Activated CD8-positive, alpha-beta memory T cell treated with anti-CD3 and anti-CD28 coated beads for 48 hours (primary cell): ENCODE measurements around the gene CACNA1F.

Experiments used
- DNase-seq, 3 experiments: peaks; one replicate each; pipeline ENCODE4 v3.0.0-alpha.2; 2020; ENCODE audit warnings: low read depth in 2 of 3, low spot score in 2 of 3

The CACNA1F gene

GRCh38 chrX:49257846-49258748 lies 25.0 kb upstream of the CACNA1F start:
- no peak for DNase-seq

DNA sequence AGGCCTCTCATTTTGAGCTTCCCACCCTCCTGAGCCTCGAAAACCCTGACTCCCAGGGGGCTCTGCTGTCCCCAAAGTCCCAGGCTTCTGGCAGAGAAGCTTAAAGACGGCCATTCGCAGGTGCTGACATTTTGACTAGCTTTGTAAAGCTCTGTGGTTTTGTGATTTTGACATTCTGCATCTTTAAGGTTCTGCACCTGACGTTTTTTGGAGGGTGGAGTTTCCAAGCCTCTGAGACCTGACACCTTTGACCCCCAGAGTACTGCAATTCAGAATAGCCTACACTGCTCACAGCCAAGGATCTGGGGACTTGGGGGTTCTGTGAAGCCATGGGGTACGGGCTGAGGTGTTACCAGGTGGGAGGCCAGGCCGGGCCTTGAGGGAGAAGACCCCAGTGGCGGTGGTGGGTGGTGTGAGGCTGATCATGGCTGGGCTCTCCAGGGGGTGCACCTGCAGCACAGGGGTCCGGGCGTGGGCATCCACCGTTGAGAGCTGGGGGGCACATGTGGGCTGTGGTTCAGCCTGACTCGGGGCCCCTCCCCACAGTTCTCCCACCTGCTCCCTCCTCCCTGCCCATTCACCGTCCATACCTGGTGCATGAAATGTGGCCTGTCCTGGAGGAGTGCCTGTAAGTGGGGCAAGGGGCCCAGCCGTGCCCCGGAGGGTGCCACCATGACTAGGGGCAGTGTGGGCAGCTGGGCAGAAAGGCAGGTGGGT lies 24.1 kb upstream of the CACNA1F start:
- DNase-seq = no peak

DNA sequence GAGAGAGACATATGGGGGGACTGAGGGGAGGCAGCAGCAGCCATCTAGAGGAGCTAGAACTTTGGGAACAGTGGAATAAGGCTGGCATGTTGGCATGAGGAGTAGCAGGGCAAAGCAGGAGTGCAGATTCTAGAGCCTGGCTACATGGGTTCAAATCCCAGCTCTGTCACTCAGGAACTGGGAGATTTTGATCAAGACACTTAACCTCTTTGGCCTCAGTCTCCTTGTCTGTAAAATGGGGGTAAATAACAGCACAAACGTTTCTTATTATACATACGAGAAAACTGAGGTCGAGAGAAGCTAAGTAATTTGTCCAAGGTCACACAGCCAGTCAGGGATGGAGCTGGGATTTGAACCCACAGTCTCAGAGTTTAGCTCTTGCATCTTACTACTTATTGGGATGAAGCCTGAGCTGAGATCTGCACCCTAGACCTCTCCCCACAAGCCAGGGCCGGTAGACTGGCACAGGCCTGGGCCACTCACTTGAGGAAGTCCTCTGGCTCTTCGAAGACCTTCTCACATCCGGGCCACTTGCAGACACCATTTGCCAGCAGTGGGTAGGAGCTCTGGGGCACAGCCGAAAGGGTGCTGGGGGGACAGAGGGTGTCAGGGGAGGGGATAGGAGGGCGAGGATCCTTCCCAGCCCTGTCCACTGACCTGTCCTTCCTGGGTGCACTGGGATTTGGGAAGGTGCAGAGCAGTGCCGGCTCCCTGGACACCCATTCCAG lies 23.3 kb upstream of the CACNA1F start:
- DNase-seq = no peak

GRCh38 chrX:49254639-49255038 lies 21.5 kb upstream of the CACNA1F start:
- DNase-seq = no peak

- no peak for DNase-seq
Measured at GRCh38 chrX:49251325-49251724, 18.2 kb upstream of the CACNA1F start.

- DNase-seq = no peak
Measured at GRCh38 chrX:49250578-49250977, 17.4 kb upstream of the CACNA1F start.

GRCh38 chrX:49250066-49250465 lies 16.9 kb upstream of the CACNA1F start:
- DNase-seq = no peak

GRCh38 chrX:49249616-49250015 lies 16.5 kb upstream of the CACNA1F start:
- DNase-seq = no peak

GRCh38 chrX:49249071-49249470 lies 15.9 kb upstream of the CACNA1F start:
- DNase-seq = no peak

DNA sequence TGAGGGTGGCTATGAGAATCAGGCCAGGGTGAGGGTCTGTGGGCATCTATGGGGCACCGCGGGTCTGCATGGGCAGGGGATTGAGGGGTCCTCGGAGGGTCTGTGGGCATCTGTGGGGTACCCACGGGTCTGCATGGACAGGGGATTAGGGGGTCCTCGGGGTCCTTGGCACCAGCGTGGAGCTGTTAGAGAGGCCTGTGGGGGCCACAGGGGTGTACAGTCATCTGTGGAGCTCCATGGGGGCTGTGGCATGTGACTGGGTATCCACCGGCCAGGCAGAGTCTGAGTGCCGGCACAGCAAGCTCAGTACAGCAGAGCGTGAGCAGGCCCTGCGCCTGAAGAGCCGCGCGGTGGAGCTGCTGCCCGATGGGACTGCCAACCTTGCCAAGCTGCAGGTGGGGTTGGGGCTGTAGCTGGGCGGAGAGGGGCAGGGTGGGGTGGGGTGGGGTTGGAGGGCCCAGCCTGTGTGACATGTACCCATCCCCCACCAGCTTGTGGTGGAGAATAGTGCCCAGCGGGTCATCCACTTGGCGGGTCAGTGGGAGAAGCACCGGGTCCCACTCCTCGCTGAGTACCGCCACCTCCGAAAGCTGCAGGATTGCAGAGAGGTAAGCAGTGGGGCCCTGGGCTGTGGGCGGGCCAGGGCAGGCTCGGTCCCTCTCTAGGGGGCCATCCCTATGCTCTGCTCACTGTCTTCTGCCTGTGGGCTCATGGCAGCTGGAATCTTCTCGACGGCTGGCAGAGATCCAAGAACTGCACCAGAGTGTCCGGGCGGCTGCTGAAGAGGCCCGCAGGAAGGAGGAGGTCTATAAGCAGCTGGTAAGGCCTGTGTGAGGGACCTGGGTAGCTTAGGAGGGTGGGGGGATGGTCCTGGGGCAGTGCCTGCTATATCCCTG lies 15.0 kb upstream of the CACNA1F start:
- no peak for DNase-seq

- DNase-seq = no peak
Measured at GRCh38 chrX:49247346-49247745, 14.2 kb upstream of the CACNA1F start.

- no peak for DNase-seq
Measured at GRCh38 chrX:49246541-49246940, 13.4 kb upstream of the CACNA1F start.

DNA sequence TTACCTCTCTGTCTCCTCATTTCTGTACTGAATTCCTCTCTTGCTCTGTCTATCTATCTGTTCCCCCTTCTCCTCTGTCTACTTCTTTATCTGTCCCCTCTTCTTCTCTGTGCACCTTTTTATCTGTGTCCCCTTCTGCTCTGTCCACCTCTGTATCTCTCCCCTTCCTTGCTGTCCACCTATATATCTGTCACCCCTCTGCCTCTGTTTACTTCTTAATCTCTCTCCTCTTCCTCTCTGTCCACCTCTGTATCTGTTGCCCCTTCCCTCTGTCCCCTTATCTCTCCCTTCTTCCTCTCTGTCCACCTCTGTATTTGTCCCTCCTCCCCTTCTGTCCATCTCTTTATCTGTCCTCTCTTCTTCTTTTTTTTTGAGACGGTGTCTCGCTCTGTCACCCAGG lies 11.1 kb upstream of the CACNA1F start:
- no peak for DNase-seq

- DNase-seq = no peak
Measured at GRCh38 chrX:49243166-49243565, 10.0 kb upstream of the CACNA1F start.

- DNase-seq = no peak
Measured at GRCh38 chrX:49242545-49243066, 9.5 kb upstream of the CACNA1F start.

GRCh38 chrX:49238735-49239134 lies 5.6 kb upstream of the CACNA1F start:
- DNase-seq = no peak

DNA sequence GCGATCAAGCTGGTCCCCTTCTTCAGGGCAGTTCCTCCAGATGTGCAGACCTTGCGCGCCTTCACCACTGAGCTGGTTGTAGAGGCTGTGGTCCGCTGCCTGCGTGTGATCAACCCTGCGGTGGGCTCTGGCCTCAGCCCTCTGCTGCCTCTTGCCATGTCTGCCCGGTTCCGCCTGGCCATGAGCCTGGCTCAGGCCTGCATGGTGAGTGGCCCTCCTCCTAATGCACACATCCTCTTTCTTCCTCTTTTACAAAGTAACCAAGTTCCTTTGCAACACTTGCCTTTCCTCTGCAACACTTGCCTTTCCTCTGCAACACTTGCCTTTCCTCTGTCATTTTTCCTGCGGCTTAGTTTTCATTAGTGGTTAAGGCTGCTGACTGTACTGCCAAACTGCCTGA lies 3.9 kb upstream of the CACNA1F start:
- no peak for DNase-seq

DNA sequence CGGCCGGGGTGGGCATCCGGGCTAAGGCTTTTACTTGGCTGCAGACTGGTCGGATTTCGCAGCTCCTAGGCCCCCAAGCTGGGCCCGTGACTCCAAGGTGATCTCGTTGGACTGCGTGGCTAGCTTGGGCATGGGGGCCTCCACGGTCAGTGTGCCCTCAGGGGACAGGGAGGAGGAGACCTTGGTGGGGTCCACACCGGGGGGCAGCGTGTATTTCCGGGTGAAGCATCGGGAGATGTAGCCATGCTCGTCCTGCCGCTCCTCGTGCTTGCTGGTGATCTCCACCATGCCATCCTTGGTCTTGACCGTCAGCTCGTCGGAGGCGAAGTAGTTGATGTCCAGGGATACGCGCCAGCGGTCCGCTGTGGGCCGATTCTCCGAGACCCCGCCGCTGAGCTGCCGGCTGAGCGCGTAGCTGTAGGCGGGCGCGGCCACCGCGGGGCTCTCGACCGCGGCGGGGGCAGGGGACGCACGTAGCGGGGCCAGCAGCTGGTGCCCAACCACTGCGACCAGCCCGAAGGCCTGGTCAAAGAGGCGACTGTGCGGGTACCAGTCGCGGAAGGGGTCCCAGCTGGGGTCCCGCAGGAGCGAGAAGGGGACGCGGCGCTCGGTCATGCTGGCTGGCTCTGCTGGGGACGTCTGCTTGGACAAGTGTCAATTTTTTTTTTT lies 881 bp upstream of the CACNA1F start:
- no peak for DNase-seq

DNA sequence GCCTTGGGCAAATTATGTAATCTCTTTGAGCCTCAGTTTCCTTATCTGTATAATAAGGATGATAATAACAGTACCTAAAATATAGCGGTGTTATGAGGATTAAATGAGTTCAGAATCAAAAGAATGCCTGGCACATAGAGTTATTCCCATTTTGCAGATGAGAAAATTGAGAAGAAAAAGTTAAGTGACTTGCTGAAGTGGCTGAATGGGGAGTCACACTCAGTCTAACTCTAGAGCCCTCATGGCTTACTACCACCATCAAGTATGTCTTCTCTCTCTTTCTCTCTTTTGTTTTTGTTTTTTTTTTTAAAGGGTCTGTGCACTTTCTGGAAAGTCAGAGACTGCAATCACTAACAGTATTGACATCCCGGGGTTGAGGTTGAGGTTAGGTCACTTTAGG lies 615 bp downstream of the CACNA1F start:
- no peak for DNase-seq
